HG03469 (cell line): Measurements from ENCODE around the gene PCBP1.
"Not testable (repeated sequence)": the region's sequence is repeated elsewhere in the genome, so short reads cannot be mapped to it uniquely, and the experiment has no call there.

Source experiments
- ATAC-seq: cut with Tn5 transposase; IDR thresholded peaks from one replicate; pipeline ENCODE4 v1.9.1; 2021; ENCODE audit warnings: mild to moderate bottlenecking, moderate library complexity, moderate number of reproducible peaks; ENCODE audit not compliant: unreplicated experiment

PCBP1 gene

DNA sequence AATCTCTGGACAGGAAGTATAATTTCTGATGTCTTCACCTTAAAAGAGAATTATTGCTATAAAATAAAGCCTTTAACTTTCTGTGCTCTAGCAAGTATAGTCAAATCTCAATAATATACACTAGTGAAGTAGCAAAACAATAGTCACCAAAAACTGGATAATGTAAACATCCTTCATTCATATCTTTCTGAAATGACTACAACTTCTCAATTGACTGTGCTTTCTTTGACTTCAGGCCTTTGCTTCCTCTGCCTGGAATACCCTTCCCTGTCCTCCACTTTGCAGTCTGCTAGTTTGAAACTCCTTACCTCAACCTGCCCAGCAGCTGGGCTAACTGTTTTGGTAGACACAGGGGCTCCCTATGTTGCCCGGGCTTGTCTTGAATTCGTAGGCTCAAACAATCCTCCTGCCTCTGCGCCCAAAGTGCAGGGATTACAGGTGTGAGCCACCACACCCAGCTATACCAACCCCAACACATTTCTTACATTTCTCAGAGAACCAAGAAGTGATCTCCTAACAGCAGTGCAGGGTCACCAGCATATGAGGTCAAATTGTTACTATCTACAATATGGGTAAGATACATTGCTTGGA is 6.6 kb upstream of the PCBP1 start:
- no peak for ATAC-seq

DNA sequence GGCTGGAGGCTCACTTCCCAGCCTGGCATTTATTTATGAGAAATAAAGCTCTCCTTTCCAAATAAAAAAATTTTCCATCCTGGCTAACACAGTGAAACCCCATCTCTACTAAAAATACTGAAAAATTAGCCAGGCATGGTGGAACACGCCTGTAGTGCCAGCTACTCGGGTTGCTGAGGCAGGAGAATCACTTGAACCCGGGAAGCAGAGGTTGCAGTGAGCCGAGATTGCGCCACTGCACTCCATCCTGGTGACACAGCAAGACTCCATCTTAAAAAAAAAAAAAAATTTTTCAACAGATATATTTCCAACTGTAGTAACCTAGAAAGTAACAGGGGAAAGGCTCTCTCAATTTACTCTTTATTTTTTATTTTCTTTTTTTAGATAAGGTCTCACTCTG is 6.1 kb upstream of the PCBP1 start:
- no peak for ATAC-seq

DNA sequence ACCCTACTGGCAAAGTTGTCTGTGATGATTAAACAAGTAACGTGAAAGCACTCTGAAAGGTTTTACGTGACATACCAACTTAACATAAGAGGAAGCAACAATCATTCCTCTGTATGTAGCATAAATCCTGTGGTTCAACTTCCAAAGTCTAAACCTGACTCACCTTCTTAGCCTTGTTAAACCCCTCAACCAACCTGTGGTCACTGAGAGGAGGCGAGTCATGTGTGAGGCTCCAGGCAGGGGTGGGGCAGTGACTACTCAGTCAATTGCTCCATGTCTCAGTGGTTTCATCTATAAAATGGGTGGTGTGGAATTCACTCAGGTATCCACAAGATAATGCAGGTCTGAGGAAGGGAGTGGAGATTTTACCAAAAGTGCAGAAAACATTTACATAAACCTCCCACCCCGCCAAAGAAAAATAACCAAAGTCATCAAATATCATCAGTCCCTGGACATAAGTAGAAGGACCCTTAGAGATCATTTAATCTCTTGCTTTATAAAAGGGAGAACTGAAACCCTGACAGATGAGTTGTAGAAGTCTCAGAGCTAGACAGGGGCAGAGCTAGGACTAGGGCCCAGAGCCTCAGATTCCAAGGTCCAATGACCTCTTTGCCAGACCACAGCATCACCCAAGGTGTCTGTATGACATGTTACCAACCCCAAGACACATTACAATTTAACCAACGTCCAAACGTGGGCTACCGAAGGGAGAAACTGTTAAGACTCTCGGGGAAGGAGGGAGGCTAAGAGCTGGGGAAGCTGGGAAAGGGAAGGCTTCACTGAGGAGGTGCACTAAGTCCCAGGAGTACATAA is 3.7 kb upstream of the PCBP1 start:
- peak; percentile 26 for ATAC-seq

DNA sequence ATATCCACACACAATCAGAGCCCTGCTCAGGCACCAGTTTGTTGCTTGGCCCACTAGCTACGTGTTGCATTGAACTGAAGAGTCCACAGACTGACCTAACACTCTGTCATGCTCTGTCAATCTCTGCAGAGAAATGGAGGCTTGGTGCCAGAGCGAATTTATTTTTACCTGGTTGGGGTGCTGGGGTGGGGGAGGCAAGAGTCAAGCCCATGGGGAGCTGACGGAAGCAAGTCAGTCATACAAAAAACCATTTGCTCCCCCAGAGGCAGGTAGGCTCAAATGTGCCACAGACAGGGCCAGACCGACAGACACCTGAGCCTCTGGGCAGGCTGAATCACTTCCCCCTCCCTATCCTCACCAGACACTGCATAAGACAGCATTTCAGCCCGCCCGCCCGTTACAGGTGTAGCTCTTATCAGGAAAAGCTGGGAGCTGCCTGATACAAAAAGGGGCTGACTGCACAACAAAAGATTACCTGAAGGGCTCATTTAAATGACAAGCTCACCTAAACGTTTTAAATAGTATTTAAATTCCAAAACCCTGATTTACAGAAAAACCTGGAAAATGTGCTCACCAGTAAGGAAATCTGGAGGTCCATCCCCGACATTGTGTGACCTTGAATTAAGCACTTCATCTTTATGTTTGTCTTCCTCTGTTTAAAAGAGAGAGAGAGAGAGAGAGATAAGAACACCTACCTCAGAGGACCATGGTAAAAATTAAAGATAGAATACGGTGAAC is 2.1 kb upstream of the PCBP1 start:
- ATAC-seq = no peak

DNA sequence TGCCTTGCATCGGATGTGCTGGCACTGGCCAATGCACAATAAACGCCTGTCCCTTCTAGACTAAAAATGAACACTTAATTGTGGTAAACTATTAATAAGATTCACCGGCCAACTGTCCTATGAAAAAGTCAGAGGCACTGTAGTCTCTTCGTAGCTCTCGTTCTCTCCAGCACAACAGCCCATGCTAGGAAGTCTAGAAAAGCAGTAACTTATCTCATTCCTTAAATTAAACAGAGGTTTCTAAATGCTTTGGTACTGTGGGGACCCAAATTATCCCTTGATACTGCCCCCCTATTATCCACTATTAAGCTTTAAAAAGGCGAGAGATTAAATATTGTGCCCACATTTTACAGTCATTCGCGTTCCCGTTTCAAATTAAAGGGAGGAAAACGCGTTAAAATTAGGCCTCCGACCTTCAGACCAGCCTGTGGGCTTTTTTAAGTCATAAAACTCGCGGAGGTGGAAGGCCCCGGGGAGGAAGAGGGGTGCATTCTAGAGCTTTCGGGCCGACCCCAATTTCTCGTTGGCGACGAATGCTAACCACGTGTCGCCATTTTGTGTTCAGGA is 1.5 kb upstream of the PCBP1 start:
- ATAC-seq = no peak

DNA sequence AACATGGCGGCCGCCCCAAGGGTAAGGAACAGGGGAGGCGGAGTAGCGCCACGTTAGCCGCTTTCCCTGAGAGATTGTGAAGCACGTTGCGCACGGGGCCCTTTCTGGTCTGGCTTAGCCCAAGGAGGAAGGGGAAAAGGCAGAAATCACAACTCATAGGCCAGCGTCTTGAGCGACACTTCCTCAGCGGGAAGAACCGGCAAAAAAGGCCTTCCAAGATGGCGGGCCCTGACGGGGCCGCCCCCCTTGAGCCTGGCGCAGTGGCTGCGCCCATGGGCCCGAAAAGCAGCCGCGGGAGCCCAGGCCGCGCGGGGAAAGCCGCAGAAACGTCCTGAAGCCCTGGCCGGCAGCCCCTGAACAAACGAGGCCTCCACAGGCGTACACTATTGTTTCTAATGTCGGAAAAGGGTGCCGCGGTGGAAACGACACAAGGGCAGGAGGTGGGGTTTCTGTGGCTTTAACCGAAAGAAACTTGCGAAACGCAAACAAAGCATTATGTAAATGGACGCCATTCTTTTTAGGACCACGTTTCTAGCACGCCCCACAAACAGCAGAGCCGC is 919 bp upstream of the PCBP1 start:
- peak; percentile 15 for ATAC-seq

DNA sequence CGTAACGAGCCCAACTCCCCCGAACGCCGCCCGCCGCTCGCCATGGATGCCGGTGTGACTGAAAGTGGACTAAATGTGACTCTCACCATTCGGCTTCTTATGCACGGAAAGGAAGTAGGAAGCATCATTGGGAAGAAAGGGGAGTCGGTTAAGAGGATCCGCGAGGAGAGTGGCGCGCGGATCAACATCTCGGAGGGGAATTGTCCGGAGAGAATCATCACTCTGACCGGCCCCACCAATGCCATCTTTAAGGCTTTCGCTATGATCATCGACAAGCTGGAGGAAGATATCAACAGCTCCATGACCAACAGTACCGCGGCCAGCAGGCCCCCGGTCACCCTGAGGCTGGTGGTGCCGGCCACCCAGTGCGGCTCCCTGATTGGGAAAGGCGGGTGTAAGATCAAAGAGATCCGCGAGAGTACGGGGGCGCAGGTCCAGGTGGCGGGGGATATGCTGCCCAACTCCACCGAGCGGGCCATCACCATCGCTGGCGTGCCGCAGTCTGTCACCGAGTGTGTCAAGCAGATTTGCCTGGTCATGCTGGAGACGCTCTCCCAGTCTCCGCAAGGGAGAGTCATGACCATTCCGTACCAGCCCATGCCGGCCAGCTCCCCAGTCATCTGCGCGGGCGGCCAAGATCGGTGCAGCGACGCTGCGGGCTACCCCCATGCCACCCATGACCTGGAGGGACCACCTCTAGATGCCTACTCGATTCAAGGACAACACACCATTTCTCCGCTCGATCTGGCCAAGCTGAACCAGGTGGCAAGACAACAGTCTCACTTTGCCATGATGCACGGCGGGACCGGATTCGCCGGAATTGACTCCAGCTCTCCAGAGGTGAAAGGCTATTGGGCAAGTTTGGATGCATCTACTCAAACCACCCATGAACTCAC is 673 bp downstream of the PCBP1 start:
- ATAC-seq = no peak

DNA sequence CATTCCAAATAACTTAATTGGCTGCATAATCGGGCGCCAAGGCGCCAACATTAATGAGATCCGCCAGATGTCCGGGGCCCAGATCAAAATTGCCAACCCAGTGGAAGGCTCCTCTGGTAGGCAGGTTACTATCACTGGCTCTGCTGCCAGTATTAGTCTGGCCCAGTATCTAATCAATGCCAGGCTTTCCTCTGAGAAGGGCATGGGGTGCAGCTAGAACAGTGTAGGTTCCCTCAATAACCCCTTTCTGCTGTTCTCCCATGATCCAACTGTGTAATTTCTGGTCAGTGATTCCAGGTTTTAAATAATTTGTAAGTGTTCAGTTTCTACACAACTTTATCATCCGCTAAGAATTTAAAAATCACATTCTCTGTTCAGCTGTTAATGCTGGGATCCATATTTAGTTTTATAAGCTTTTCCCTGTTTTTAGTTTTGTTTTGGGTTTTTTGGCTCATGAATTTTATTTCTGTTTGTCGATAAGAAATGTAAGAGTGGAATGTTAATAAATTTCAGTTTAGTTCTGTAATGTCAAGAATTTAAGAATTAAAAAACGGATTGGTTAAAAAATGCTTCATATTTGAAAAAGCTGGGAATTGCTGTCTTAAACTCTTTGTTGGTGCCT is 1.4 kb downstream of the PCBP1 start:
- no peak for ATAC-seq

DNA sequence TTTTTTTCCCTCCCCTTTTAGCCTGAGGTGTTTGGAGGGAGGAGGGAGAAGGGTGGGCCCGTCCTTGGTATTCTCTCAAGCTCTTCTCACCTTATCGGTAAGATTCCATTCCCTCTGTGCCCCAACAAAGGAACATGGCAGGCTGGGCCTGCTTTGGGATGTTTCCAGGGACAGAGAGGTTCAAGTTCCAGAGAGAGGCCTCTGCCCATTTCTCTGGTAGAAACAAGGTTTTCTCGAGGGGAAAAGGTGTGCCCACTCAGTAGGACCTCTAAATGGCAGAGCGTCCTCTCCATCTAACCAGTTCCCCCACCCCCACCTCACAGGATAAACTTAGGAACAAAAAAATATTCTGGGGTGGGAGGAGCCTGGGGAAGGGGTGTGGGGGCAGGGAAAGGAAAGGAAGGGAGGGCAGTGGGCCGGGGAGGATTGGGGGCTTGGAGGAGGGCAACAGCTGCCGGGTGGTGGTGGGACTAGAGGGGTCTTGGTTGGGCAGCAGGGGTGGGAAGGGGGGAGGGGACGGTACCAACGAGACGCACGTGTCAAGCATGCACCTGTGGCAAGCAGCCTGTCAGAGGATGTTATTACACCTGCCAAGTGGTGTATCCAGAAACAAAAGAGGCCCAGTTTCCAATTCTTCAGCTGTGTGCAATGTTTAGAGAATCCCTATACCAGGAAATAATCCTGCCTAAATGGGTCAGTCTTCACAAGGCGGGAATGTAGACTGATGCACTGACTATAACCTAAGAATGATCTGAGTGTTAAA is 2.1 kb downstream of the PCBP1 start:
- no peak for ATAC-seq

DNA sequence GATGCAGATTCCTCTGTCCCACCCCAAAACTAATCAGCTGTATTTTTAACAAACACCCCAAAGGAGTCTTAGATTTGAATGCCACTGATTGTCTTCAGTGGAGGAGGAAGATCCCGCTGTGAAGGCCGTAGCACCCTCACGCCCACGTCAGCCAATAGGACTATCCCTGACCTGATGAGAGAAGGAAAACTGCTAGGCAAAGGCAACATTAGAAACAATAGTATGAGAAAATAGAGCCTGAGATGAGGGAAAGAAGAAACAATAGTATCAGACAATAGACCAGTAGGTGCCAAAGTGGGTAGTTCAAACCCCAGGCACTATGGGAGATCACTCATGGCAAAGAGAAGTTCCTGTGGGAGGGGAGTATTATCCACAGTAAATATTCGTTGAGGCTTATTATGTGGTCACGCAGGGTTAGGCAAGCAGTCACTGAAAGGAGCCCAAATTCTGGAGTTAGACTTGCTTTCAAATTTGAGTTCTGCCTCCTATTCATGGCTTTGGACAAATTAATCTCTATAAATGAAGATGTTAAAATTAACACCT is 2.8 kb downstream of the PCBP1 start:
- no peak for ATAC-seq

DNA sequence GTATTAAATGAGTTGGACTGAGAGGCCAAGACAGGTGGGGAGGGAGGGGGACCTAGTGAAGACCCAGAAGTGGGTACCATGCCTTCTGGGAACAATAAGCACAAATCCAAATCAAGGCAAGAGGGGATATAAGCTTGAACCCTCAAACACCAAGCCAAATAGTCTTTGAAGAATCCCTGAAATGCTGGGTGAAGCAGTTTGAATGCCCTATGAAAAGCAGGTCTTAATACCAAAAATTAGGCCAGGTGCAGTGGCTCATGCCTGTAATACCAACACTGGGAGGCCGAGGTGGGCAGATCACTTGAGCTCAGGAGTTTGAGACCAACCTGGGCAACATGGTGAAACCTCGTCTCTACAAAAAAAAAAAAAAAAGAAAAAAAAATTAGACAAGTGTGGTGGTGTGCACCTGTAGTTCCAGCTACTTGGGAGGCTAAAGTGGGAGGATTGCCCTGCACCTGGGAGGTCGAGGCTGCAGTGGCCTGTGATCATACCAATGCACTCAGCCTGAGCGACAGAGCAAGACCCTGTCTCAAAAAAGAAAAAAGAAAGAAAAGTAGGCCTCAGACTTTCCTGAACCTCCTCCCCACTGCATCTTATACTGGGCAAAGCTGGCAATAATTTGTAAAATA is 3.5 kb downstream of the PCBP1 start:
- ATAC-seq = no peak

DNA sequence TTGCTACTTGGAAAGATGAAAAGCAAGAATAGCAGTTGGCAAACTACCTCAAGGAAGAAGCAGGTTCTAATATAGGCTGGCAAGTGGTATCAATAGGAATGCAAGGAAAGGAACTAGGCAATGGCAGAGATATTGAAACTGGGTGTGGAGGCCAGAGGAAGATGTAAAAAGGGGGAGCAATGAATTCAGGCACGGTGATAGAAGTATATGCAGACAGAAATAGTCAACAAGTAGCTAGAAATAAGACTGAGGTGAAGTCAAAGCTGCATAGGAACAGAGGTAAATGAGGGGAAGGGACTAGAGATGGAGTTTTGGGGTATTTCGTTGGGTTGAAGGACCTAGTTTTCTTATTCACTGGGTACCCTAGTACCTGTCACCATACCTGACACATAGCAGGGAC is 4.1 kb downstream of the PCBP1 start:
- ATAC-seq = no peak

DNA sequence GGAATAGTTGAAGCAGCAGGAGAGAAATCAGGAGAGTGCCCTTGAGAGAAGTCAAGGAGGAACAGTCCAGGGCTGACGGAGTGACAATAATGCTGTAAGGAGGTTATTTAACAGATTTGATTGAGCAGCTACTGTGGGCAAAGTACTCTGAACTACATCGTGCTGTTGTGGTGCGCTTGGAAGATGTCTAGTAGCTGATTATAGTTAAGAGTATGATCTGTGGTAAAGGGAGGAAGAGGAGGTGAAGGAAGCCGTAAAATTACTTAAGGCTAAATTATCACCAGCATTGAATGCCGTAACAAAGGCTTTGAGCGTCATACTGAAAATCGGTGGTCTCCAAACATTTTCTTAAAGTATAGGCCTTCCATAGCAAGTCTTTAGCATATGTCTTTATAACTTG is 4.5 kb downstream of the PCBP1 start:
- no peak for ATAC-seq

DNA sequence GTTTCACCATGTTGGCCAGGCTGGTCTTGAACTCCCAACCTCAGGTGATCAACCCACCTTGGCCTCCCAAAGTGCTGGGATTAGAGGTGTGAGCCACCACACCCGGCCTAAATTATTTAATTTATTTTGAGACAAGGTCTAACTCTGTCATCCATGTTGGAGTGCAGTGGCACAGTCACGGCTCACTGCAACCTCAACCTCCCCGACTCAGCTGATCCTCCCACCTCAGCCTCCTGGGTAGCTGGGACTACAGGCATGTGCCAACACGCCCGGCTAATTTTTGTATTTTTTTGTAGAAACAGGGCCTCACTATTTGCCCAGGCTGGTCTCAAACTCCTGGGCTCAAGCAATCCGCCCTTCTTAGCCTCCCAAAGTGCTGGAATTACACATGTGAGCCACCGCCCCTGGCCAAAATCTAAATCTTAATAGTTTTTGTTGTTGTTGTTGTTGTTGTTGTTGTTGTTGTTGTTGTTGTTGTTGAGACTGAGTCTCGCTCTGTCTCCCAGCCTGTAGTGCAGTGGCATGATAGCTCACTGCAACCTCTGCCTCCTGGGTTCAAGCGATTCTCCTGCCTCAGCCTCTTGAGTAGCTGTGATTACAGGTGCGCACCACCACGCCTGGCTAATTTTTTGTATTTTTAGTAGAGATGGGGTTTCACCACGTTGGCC is 5.4 kb downstream of the PCBP1 start:
- ATAC-seq = not testable (repeated sequence)

DNA sequence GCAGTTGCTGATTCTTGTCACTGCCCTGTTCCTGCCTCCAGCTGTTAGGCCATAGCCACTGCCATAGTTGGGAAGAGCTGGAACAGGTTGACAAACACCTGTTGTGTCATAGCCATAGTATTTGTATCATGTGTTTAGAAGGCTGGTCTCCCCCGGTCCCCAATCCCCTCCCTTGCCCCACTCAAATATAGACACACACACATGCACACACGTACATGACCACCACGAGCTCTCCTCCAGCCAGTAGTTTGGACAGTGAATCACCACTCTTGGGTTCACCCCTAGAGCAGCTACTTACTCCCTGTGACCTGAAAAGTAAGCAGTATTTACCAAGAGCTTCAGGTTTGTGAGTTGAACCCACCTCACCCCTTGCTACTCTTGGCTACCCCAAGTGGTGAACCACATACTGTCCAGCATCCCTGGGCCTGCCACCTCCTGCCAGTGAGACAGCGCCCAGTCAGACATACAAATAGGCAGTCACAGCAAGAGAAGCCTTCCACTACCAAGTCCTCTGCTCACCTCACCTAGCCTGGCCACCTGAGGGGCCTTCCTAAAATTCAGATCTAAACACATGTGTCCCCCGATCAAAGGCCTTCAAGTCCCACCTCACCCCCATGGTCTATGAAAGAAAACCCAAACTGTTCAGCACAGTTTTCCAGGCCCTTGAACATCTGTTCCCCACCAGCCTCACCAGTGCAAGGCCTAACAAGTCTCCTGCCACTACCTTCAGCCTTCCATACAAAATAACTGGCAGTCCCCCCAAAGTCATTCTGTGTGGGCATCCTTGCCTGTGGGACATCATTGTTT is 7.1 kb downstream of the PCBP1 start:
- ATAC-seq = no peak

DNA sequence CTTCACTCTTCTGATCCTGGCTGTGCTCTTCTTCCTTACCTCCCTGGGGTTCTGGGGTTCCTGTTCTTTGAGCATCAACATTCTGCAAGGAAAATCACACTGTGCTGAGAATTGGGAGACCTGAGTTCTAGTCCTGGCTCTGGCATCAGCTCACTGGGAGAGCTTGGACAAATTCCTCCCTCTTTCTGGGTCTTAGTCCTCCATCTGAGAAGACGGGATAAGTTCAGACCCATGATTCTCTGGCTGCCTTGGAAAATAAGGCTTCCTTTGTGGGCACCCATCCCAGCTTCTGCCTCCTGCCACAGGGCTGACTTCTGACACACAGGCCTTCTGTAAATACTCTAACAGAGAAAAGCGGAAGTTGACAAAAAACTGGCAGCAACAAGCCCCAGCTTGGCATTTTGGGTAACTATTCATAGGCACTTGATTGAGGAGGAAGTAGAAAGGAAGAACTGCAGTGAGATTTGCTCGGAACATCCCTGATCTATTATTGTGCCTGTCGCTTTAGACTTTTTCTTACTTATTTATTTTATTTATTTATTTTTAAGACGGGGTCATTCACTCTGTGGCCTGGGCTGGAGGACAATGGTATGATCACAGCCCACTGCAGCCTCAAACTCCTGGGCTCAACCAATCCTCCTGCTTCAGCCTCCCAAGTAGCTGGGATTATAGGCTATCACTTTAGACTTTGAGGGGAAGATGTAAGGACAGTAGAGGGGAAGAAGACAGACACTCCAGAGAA is 7.9 kb downstream of the PCBP1 start:
- peak; percentile 39 for ATAC-seq
